Measurements from ENCODE around the gene SEPTIN2. TPM values are rescaled to one million over a fixed set of nuclear protein-coding genes. Genes with fewer than 3 reads are reported as not detected.
"Not testable (repeated sequence)": the region's sequence is repeated elsewhere in the genome, so short reads cannot be mapped to it uniquely, and the experiment has no call there.

Gene SEPTIN2
- total RNA-seq, 1 donor from 2014 or later = 264 TPM

GRCh38 chr2:241375300-241375699 is 59.6 kb downstream of the SEPTIN2 start:
- H3K4me1 ChIP-seq = peaks cover 24% of the 10 kb centered on the region
- H3K27me3 ChIP-seq = no peaks in the 10 kb centered on the region
- H3K27ac ChIP-seq = no peak overlapping the region
- H3K4me3 ChIP-seq = no peak overlapping the region
- H3K9me3 ChIP-seq = no peaks in the 10 kb centered on the region
- ATAC-seq (no peak), DNase-seq (no peak)
- H3K36me3 ChIP-seq = no peaks in the 10 kb centered on the region
- intact Hi-C loops (cut with DNase I) = no loop called here
- no peak for TF ChIP-seq CTCF (IDR thresholded peaks at IDR 0.05)

GRCh38 chr2:241376808-241377207 is 61.1 kb downstream of the SEPTIN2 start:
- DNase-seq (no peak), ATAC-seq (no peak)
- Histone ChIP-seq H3K27ac (no peak overlapping the region), H3K4me3 (no peak overlapping the region), H3K9me3 (no peaks in the 10 kb centered on the region), H3K36me3 (no peaks in the 10 kb centered on the region), H3K27me3 (no peaks in the 10 kb centered on the region), H3K4me1 (peaks cover 31% of the 10 kb centered on the region)
- TF ChIP-seq CTCF (IDR thresholded peaks at IDR 0.05) = no peak
- intact Hi-C loops (cut with DNase I) = no loop called here

- peak overlapping the region; percentile 32 for H3K27ac ChIP-seq
- ATAC-seq (no peak), DNase-seq (no peak)
- TF ChIP-seq CTCF (IDR thresholded peaks at IDR 0.05) = no peak
- no peak overlapping the region for H3K4me3 ChIP-seq
- intact Hi-C loops (cut with DNase I) = no loop called here
- peaks cover 32% of the 10 kb centered on the region for H3K4me1 ChIP-seq
- no peaks in the 10 kb centered on the region for H3K9me3 ChIP-seq
- peaks cover 5% of the 10 kb centered on the region for H3K36me3 ChIP-seq
- no peaks in the 10 kb centered on the region for H3K27me3 ChIP-seq
These were observed 63.1 kb downstream of the SEPTIN2 start for GRCh38 chr2:241378816-241379215.

GRCh38 chr2:241379481-241380480 is 64.1 kb downstream of the SEPTIN2 start:
- Histone ChIP-seq H3K27me3 (no peaks in the 10 kb centered on the region), H3K36me3 (peaks cover 5% of the 10 kb centered on the region), H3K4me3 (no peak overlapping the region), H3K27ac (peak overlapping the region; percentile 59), H3K9me3 (no peaks in the 10 kb centered on the region), H3K4me1 (peaks cover 32% of the 10 kb centered on the region)
- DNase-seq = no peak
- no peak for ATAC-seq
- intact Hi-C loops (cut with DNase I) = no loop called here
- no peak for TF ChIP-seq CTCF (IDR thresholded peaks at IDR 0.05)

GRCh38 chr2:241381872-241382271 is 66.1 kb downstream of the SEPTIN2 start:
- no peak for TF ChIP-seq CTCF (IDR thresholded peaks at IDR 0.05)
- Histone ChIP-seq H3K4me3 (no peak overlapping the region), H3K9me3 (no peaks in the 10 kb centered on the region), H3K4me1 (peaks cover 32% of the 10 kb centered on the region), H3K27me3 (no peaks in the 10 kb centered on the region), H3K36me3 (peaks cover 5% of the 10 kb centered on the region), H3K27ac (no peak overlapping the region)
- intact Hi-C loops (cut with DNase I) = no loop called here
- DNase-seq = no peak
- no peak for ATAC-seq

GRCh38 chr2:241385450-241385849 is 69.7 kb downstream of the SEPTIN2 start:
- H3K27ac ChIP-seq; H3K9me3 ChIP-seq; DNase-seq; H3K36me3 ChIP-seq; H3K4me3 ChIP-seq; ATAC-seq; intact Hi-C loops (cut with DNase I); H3K4me1 ChIP-seq; H3K27me3 ChIP-seq: not testable (repeated sequence)

Measured in upper lobe of right lung (tissue), 1 donor.